ENCODE measurements around the gene PDP2. TPM values are rescaled to one million over a fixed set of nuclear protein-coding genes. Genes with fewer than 3 reads are reported as not detected.
"Not testable (repeated sequence)": the region's sequence is repeated elsewhere in the genome, so short reads cannot be mapped to it uniquely, and the experiment has no call there.

PDP2 gene
- total and polyA plus RNA-seq, 3 experiments from 2014 or later = 4.5 to 25.4 (median 20.0) TPM

DNA sequence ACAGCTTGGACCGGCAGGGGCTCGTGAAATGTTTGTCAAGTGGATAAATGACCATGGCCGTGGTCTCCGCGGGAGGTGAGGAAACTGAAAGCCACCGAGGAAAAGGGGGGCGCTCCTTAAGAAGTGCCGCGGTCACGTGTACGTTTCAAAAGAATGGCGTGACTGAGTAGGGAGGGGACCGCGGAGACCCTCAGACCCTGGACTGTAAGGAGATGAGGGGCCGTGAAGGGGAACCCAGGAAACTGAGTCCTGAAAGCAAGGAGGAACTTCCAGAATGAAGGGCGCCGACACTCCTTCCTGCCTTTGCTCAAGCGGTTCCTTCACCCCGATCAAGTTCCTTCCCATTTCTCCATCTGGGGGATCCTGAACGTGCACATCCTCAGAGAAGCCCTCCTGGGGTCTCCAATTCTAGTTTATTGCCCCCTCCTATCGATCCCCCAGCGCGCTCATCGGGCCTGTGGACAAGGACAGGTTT is 54.6 kb downstream of the PDP2 start:
- H3K4me1 Mint-ChIP-seq = peaks cover 51 to 71% (median 53%) of the 10 kb centered on the region in 3 donors
- POLR2A ChIA-PET = interaction anchor here (1.0 kb wide), 1 partner anchor 9 kb away, joined by 4 read pairs; no protein-coding TSS in a partner anchor

DNA sequence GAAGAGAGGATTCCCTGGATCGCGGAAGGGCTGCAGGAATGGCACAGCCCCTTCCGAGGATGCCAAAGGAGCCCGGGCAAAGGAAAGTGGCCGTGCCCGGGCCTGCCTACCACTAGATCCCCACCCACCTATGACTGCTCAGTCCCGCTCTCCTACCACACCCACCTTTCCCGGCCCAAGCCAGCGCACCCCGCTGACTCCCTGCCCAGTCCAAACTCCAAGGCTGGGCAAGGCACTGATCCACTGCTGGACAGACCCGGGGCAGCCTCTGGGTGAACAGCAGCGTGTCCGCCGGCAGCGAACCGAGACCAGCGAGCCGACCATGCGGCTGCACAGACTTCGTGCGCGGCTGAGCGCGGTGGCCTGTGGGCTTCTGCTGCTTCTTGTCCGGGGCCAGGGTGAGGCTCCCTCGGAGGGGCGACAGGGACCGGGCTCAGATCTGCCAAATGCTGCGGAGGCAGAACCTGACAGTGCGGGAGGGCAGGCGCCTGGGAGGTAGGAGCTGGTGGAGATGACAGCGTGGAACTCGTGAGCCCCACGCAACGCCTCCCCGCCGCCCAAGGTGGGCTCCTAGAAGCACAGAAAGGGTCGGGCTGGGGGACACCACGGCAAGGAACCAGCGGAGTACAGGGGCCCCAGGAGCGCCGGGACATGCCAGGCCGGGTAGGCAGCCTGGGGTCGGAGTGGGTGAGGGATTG is 55.1 kb downstream of the PDP2 start, which contains the start of gene CES2:
TSS of gene CES2 (plus strand) at position 203 of the 698 bp plus-strand sequence. CDS start at position 323, 120 bp downstream.
- H3K27ac ChIP-seq (ENCODE audit: low read depth, low read length) = peak within 1 kb of the TSS; percentile 87
- Mint-ChIP-seq H3K36me3 (peaks cover 0 to 74% (median 9%) of the 10 kb centered on the region in 3 donors), H3K4me3 (peak within 1 kb of the TSS; percentile 97 to 99 (median 97)), H3K27me3 (peaks cover 0 to 3% of the 10 kb centered on the region in 2 donors), H3K9me3 (no peaks in the 10 kb centered on the region), H3K4me1 (peaks cover 51 to 71% (median 53%) of the 10 kb centered on the region in 3 donors), H3K27ac (peak within 1 kb of the TSS; percentile 95 to 99 (median 98))
- H3K9me3 ChIP-seq (ENCODE audit: low read length) = no peaks in the 10 kb centered on the region
- CTCF ChIA-PET = no interaction called here
- DNase-seq = no peak
- no peaks in the 10 kb centered on the region for H3K27me3 ChIP-seq (ENCODE audit: insufficient read depth, low read length, poor library complexity, severe bottlenecking)
- POLR2A ChIA-PET = no interaction called here
- peaks cover 2% of the 10 kb centered on the region for H3K36me3 ChIP-seq (ENCODE audit: insufficient read depth, low read length)
- H3K4me3 ChIP-seq (ENCODE audit: low read length) = peak within 1 kb of the TSS; percentile 91
- H3K4me1 ChIP-seq (ENCODE audit: insufficient read depth, low read length) = peaks cover 34% of the 10 kb centered on the region

More for the DNA sequence above, 54.6 kb downstream of the PDP2 start:
- H3K36me3 ChIP-seq (ENCODE audit: insufficient read depth, low read length); H3K9me3 ChIP-seq (ENCODE audit: low read length); DNase-seq; CTCF ChIA-PET; H3K27me3 ChIP-seq (ENCODE audit: insufficient read depth, low read length, poor library complexity, severe bottlenecking); H3K27me3 Mint-ChIP-seq; H3K9me3 Mint-ChIP-seq: not testable (repeated sequence)
- peak overlapping the region; percentile 95 to 99 (median 98) for H3K27ac Mint-ChIP-seq
- H3K4me3 Mint-ChIP-seq = peak overlapping the region; percentile 97 to 99 (median 97)
- H3K27ac ChIP-seq (ENCODE audit: low read depth, low read length) = peak overlapping the region; percentile 87
- peaks cover 34% of the 10 kb centered on the region for H3K4me1 ChIP-seq (ENCODE audit: insufficient read depth, low read length)
- peaks cover 0 to 68% (median 9%) of the 10 kb centered on the region in 3 donors for H3K36me3 Mint-ChIP-seq
- peak overlapping the region; percentile 91 for H3K4me3 ChIP-seq (ENCODE audit: low read length)

DNA sequence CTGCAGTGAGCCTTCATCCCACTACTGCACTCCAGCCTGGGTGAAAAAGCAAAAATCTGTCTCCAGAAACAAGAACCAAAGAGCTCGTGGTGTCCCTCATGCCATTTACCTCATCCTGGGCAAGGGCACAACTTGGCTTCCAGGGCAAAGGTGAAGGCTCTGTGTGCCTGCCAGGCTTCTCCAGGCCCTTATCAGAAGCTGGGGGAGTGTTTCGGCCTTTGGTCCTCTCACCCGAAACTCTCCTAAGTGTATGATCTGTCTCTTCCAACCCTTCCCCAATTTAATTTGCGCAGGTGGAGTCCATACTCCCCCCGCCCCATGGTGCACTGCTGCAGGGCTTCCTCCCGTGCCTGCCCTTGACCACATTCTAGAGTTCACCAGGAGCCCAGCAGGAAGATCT is 56.1 kb downstream of the PDP2 start:
- DNase-seq = no peak
- POLR2A ChIA-PET = no interaction called here

DNA sequence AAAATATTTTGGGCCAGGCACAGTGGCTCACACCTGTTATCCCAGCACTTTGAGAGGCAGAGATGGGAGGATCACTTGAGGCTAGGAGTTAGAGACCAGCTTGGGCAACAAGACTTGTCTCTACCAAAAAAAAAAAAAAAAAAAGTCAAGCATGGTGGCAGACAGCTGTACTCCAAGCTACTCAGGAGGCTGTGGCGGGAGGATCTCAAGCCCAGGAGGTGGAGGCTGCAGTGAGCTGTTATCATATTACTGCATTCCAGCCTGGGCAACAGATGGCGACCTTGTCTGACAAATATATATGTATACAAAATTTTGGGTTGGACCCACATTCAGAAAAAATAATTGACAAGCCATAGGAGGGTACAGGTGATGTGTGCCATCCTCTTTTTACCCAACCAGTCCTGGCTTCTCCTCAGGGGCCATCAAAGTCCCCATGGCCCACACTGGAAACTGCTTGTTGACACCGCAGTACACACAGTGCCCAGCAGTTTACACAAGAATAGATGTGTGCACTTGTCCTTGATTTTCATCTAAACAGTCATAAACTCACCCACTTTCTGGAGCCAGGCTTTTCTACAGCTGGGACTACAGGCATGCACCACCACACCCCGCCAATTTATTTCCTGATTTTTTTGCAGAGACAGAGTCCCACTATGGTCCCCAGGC is 56.7 kb downstream of the PDP2 start:
- no peaks in the 10 kb centered on the region for H3K9me3 ChIP-seq (ENCODE audit: low read length)
- no peak overlapping the region for H3K4me3 ChIP-seq (ENCODE audit: low read length)
- Mint-ChIP-seq H3K4me1 (peaks cover 48 to 66% (median 48%) of the 10 kb centered on the region in 3 donors), H3K27me3 (peaks cover 0 to 3% of the 10 kb centered on the region in 2 donors), H3K36me3 (peaks cover 0 to 80% (median 8%) of the 10 kb centered on the region in 3 donors), H3K9me3 (no peaks in the 10 kb centered on the region), H3K4me3 (peak overlapping the region; percentile 50 to 98 (median 71)), H3K27ac (peak overlapping the region in 7 of 8 donors; percentile 38 to 80 (median 76))
- no peaks in the 10 kb centered on the region for H3K27me3 ChIP-seq (ENCODE audit: insufficient read depth, low read length, poor library complexity, severe bottlenecking)
- H3K27ac ChIP-seq (ENCODE audit: low read depth, low read length) = no peak overlapping the region
- CTCF ChIA-PET = interaction anchor here (1.0 kb wide), 1 partner anchor 11 kb away, joined by 3 read pairs; no protein-coding TSS in a partner anchor
- DNase-seq = no peak
- POLR2A ChIA-PET = no interaction called here
- peaks cover 33% of the 10 kb centered on the region for H3K4me1 ChIP-seq (ENCODE audit: insufficient read depth, low read length)
- peaks cover 15% of the 10 kb centered on the region for H3K36me3 ChIP-seq (ENCODE audit: insufficient read depth, low read length)

More for the DNA sequence above, 56.1 kb downstream of the PDP2 start:
- H3K4me1 ChIP-seq (ENCODE audit: insufficient read depth, low read length) = peaks cover 34% of the 10 kb centered on the region
- H3K36me3 Mint-ChIP-seq = peaks cover 0 to 79% (median 9%) of the 10 kb centered on the region in 3 donors
- H3K4me3 ChIP-seq (ENCODE audit: low read length) = no peak overlapping the region
- CTCF ChIA-PET = no interaction called here
- no peaks in the 10 kb centered on the region for H3K27me3 ChIP-seq (ENCODE audit: insufficient read depth, low read length, poor library complexity, severe bottlenecking)
- H3K4me3 Mint-ChIP-seq = peak overlapping the region; percentile 50 to 98 (median 71)
- peaks cover 12% of the 10 kb centered on the region for H3K36me3 ChIP-seq (ENCODE audit: insufficient read depth, low read length)
- peak overlapping the region in 7 of 8 donors; percentile 4 to 82 (median 76) for H3K27ac Mint-ChIP-seq
- no peaks in the 10 kb centered on the region for H3K9me3 ChIP-seq (ENCODE audit: low read length)
- no peaks in the 10 kb centered on the region for H3K9me3 Mint-ChIP-seq
- peaks cover 0 to 3% of the 10 kb centered on the region in 2 donors for H3K27me3 Mint-ChIP-seq
- H3K4me1 Mint-ChIP-seq = peaks cover 51 to 71% (median 53%) of the 10 kb centered on the region in 3 donors
- H3K27ac ChIP-seq (ENCODE audit: low read depth, low read length) = no peak overlapping the region

DNA sequence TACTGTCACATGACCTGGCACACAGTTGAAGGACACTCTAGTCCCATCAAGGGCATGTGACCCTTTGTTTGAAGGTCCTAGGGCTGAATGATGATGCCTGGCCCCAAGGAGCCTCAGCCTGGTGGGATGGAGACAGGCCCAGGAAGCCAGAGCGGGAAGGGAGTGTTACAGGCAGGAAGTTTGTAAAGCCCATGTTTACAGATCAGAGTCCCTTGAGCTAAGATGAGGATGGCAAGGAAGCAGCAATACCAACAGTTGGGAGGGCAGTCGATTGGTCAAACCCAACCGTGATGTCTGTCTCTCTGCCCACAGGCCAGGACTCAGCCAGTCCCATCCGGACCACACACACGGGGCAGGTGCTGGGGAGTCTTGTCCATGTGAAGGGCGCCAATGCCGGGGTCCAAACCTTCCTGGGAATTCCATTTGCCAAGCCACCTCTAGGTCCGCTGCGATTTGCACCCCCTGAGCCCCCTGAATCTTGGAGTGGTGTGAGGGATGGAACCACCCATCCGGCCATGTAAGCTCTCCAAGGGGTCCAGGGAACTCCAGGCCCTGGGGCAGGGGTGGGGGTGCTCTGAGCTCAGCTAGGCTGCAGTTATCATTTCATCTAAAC is 57.5 kb downstream of the PDP2 start:
- H3K4me1 Mint-ChIP-seq = peaks cover 40 to 58% (median 40%) of the 10 kb centered on the region in 3 donors
- peak overlapping the region in 4 of 7 donors; percentile 5 to 71 (median 39) for H3K4me3 Mint-ChIP-seq
- POLR2A ChIA-PET = no interaction called here

DNA sequence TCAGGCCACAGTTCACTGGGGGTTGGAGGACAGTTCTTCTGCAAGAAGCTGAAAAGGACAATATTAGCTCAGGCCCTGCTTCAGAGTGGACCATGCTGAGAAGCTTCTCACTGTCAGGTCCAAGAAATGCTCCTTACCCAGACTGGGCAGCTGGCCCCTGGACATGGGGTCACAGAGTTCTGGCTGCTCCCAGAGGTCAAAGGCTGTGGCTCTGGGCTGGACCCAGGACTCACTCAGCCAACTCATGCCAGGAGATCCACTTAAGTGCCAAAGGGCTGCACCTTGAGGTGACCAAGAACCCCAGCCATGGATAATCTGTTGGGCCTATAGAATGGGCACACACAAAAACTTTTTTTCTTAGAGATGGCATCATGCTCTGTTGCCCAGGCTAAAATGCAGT is 59.1 kb downstream of the PDP2 start:
- Mint-ChIP-seq H3K36me3 (peaks cover 0 to 79% (median 11%) of the 10 kb centered on the region in 3 donors), H3K27me3 (peaks cover 0 to under 1% of the 10 kb centered on the region in 2 donors), H3K4me3 (peak overlapping the region in 1 of 7 donors; percentile 66), H3K27ac (peak overlapping the region in 2 of 8 donors; percentile 37 to 71), H3K4me1 (peaks cover 25 to 42% (median 26%) of the 10 kb centered on the region in 3 donors), H3K9me3 (no peaks in the 10 kb centered on the region)
- DNase-seq = no peak
- Histone ChIP-seq H3K27me3 (ENCODE audit: insufficient read depth, low read length, poor library complexity, severe bottlenecking) (no peaks in the 10 kb centered on the region), H3K4me3 (ENCODE audit: low read length) (no peak overlapping the region), H3K36me3 (ENCODE audit: insufficient read depth, low read length) (peaks cover 19% of the 10 kb centered on the region), H3K9me3 (ENCODE audit: low read length) (no peaks in the 10 kb centered on the region), H3K4me1 (ENCODE audit: insufficient read depth, low read length) (peaks cover 17% of the 10 kb centered on the region), H3K27ac (ENCODE audit: low read depth, low read length) (no peak overlapping the region)
- POLR2A ChIA-PET = no interaction called here
- CTCF ChIA-PET = no interaction called here

More for the DNA sequence above, 57.5 kb downstream of the PDP2 start:
- Mint-ChIP-seq H3K36me3 (peaks cover 0 to 80% (median 11%) of the 10 kb centered on the region in 3 donors), H3K27ac (peak overlapping the region in 5 of 8 donors; percentile 40 to 80 (median 58)), H3K9me3 (no peaks in the 10 kb centered on the region), H3K27me3 (peaks cover 0 to 3% of the 10 kb centered on the region in 2 donors)
- Histone ChIP-seq H3K27me3 (ENCODE audit: insufficient read depth, low read length, poor library complexity, severe bottlenecking) (no peaks in the 10 kb centered on the region), H3K9me3 (ENCODE audit: low read length) (no peaks in the 10 kb centered on the region), H3K4me1 (ENCODE audit: insufficient read depth, low read length) (peaks cover 25% of the 10 kb centered on the region), H3K36me3 (ENCODE audit: insufficient read depth, low read length) (peaks cover 15% of the 10 kb centered on the region), H3K4me3 (ENCODE audit: low read length) (no peak overlapping the region), H3K27ac (ENCODE audit: low read depth, low read length) (no peak overlapping the region)
- no peak for DNase-seq
- CTCF ChIA-PET = interaction anchor here (1.0 kb wide), 1 partner anchor 10 kb away, joined by 3 read pairs; no protein-coding TSS in a partner anchor

DNA sequence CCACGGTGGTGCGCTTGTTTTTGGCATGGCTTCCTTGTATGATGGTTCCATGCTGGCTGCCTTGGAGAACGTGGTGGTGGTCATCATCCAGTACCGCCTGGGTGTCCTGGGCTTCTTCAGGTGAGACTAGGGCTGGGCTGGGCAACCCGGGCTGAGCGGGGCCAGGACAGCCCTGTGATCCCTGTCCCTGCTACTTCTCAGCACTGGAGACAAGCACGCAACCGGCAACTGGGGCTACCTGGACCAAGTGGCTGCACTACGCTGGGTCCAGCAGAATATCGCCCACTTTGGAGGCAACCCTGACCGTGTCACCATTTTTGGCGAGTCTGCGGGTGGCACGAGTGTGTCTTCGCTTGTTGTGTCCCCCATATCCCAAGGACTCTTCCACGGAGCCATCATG is 59.9 kb downstream of the PDP2 start:
- H3K27ac ChIP-seq (ENCODE audit: low read depth, low read length) = no peak overlapping the region
- CTCF ChIA-PET = no interaction called here

More for the DNA sequence above, 59.9 kb downstream of the PDP2 start:
- no peak for DNase-seq
- Histone ChIP-seq H3K36me3 (ENCODE audit: insufficient read depth, low read length) (peaks cover 19% of the 10 kb centered on the region), H3K4me3 (ENCODE audit: low read length) (no peak overlapping the region), H3K27me3 (ENCODE audit: insufficient read depth, low read length, poor library complexity, severe bottlenecking) (no peaks in the 10 kb centered on the region), H3K9me3 (ENCODE audit: low read length) (no peaks in the 10 kb centered on the region), H3K4me1 (ENCODE audit: insufficient read depth, low read length) (peaks cover 14% of the 10 kb centered on the region)
- peaks cover 0 to 71% (median 11%) of the 10 kb centered on the region in 3 donors for H3K36me3 Mint-ChIP-seq
- no peak overlapping the region for H3K27ac Mint-ChIP-seq
- H3K27me3 Mint-ChIP-seq = no peaks in the 10 kb centered on the region
- POLR2A ChIA-PET = no interaction called here
- peaks cover 20 to 34% (median 23%) of the 10 kb centered on the region in 3 donors for H3K4me1 Mint-ChIP-seq
- no peaks in the 10 kb centered on the region for H3K9me3 Mint-ChIP-seq
- no peak overlapping the region for H3K4me3 Mint-ChIP-seq

All from CD8-positive, alpha-beta memory T cell (primary cell).